ENCODE measurements around the gene OR10T2. TPM values are rescaled to one million over a fixed set of nuclear protein-coding genes. Genes with fewer than 3 reads are reported as not detected.
"Not testable (repeated sequence)": the region's sequence is repeated elsewhere in the genome, so short reads cannot be mapped to it uniquely, and the experiment has no call there.

OR10T2 gene
- polyA plus RNA-seq, 3 donors, result not detected

DNA sequence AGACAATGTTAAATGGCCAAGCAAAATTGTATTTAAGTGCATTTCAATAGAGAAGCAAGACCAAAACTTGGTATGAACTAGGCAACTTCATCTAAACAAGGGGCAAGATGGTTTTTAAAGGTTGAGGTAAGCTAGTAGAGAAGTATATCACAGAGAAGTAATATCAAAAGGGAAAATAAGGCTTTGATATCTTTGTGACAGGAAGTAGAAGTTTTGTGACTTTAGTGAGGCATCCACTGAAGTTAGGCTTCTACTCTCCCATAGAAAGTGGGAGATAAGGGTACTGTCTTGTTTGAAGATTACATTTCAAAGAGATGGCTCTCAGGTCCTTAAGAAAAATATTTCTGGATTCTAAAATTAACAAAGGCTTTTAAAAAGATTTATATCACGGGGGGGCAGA is 8.9 kb downstream of the OR10T2 start:
- TF ChIP-seq, protein P1, sequence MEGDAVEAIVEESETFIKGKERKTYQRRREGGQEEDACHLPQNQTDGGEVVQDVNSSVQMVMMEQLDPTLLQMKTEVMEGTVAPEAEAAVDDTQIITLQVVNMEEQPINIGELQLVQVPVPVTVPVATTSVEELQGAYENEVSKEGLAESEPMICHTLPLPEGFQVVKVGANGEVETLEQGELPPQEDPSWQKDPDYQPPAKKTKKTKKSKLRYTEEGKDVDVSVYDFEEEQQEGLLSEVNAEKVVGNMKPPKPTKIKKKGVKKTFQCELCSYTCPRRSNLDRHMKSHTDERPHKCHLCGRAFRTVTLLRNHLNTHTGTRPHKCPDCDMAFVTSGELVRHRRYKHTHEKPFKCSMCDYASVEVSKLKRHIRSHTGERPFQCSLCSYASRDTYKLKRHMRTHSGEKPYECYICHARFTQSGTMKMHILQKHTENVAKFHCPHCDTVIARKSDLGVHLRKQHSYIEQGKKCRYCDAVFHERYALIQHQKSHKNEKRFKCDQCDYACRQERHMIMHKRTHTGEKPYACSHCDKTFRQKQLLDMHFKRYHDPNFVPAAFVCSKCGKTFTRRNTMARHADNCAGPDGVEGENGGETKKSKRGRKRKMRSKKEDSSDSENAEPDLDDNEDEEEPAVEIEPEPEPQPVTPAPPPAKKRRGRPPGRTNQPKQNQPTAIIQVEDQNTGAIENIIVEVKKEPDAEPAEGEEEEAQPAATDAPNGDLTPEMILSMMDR (IDR thresholded peaks at IDR 0.05), result no peak

DNA sequence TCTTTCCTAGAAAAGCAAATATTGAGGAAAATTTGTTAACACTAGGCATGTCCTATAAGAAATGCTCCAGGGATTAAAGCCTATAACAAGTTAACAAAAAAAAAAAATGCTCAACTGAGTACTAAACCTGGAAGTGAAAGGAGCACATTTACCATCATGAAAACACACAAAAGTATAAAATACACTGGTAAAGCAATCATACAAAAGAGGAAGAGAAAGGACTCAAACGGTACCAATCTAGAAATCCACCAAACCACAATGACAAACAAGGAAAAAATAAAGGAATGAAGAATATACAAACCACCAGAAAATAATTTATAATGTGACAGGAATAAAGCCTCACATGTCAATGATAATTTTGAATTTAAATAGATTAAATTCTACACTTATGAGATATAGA is 24.4 kb downstream of the OR10T2 start:
- intact Hi-C loops (cut with micrococcal nuclease), result no loop called here
- TF ChIP-seq, protein P1 (IDR thresholded peaks at IDR 0.05), result no peak
- Histone ChIP-seq H3K4me1 (ENCODE audit: control insufficient read depth in 1 of 2, insufficient read depth in 2 of 2, low read length in 2 of 2) (peaks cover 7 to 16% of the 10 kb centered on the region in 2 donors), H3K27me3 (ENCODE audit: control insufficient read depth in 2 of 2, insufficient read depth in 2 of 2, low read length in 2 of 2) (no peaks in the 10 kb centered on the region), H3K79me2 (ENCODE audit: insufficient read depth, low read length) (no peaks in the 10 kb centered on the region), H3K9me3 (replicated peaks in 1 of 2; ENCODE audit: control insufficient read depth in 1 of 2, insufficient read depth in 1 of 2, low read length in 2 of 2) (peaks cover 27% of the 10 kb centered on the region in 2 donors), H4K20me1 (ENCODE audit: insufficient read depth, low read length) (no peaks in the 10 kb centered on the region), H3K4me2 (replicated peaks; ENCODE audit: extremely low read depth, low read length, poor library complexity, severe bottlenecking) (no peak overlapping the region), H3K27ac (ENCODE audit: low read depth in 1 of 2, low read length in 2 of 2) (no peak overlapping the region), H3K9ac (ENCODE audit: insufficient read depth, low read length, poor library complexity, severe bottlenecking) (no peak overlapping the region), H3K36me3 (replicated peaks in 1 of 2; ENCODE audit: control insufficient read depth in 1 of 2, insufficient read depth in 2 of 2, low read length in 2 of 2) (no peaks in the 10 kb centered on the region), H3K4me3 (replicated peaks in 1 of 3; ENCODE audit: low read depth in 2 of 3, low read length in 3 of 3) (no peak overlapping the region), H2AFZ (ENCODE audit: insufficient read depth, low read depth, low read length, poor library complexity, severe bottlenecking) (no peak overlapping the region)
- Mint-ChIP-seq H3K36me3 (peaks cover 0 to 4% of the 10 kb centered on the region in 2 donors), H3K27me3 (ENCODE audit: low read depth in 3 of 3) (peaks cover 6 to 8% (median 7%) of the 10 kb centered on the region in 3 donors), H3K9me3 (peaks cover 18 to 40% (median 26%) of the 10 kb centered on the region in 7 donors), H3K4me1 (peaks cover 9% of the 10 kb centered on the region), H3K27ac (no peak overlapping the region), H3K4me3 (no peak overlapping the region)
- peak; percentile 9 to 20 (median 18) for DNase-seq
- WGBS (ENCODE audit: insufficient coverage), result no CpG with 5 or more reads among the region's 1 CpG

More for the DNA sequence above, 8.9 kb downstream of the OR10T2 start:
- Mint-ChIP-seq H3K4me3 (no peak overlapping the region), H3K27ac (no peak overlapping the region), H3K27me3 (ENCODE audit: low read depth in 3 of 3) (peaks cover 0 to 6% (median 0%) of the 10 kb centered on the region in 3 donors), H3K4me1 (peaks cover 6% of the 10 kb centered on the region), H3K36me3 (no peaks in the 10 kb centered on the region), H3K9me3 (peaks cover 0 to 7% (median 3%) of the 10 kb centered on the region in 7 donors)
- Histone ChIP-seq H3K4me3 (replicated peaks in 1 of 3; ENCODE audit: low read depth in 2 of 3, low read length in 3 of 3) (no peak overlapping the region), H3K9me3 (replicated peaks in 1 of 2; ENCODE audit: control insufficient read depth in 1 of 2, insufficient read depth in 1 of 2, low read length in 2 of 2) (no peaks in the 10 kb centered on the region), H3K4me2 (replicated peaks; ENCODE audit: extremely low read depth, low read length, poor library complexity, severe bottlenecking) (no peak overlapping the region), H3K36me3 (replicated peaks in 1 of 2; ENCODE audit: control insufficient read depth in 1 of 2, insufficient read depth in 2 of 2, low read length in 2 of 2) (no peaks in the 10 kb centered on the region), H3K27ac (ENCODE audit: low read depth in 1 of 2, low read length in 2 of 2) (no peak overlapping the region), H3K27me3 (ENCODE audit: control insufficient read depth in 2 of 2, insufficient read depth in 2 of 2, low read length in 2 of 2) (no peaks in the 10 kb centered on the region), H3K9ac (ENCODE audit: insufficient read depth, low read length, poor library complexity, severe bottlenecking) (no peak overlapping the region), H3K79me2 (ENCODE audit: insufficient read depth, low read length) (no peaks in the 10 kb centered on the region), H4K20me1 (ENCODE audit: insufficient read depth, low read length) (no peaks in the 10 kb centered on the region), H3K4me1 (ENCODE audit: control insufficient read depth in 1 of 2, insufficient read depth in 2 of 2, low read length in 2 of 2) (peaks cover 0 to 11% of the 10 kb centered on the region in 2 donors), H2AFZ (ENCODE audit: insufficient read depth, low read depth, low read length, poor library complexity, severe bottlenecking) (no peak overlapping the region)
- WGBS (ENCODE audit: insufficient coverage), result no CpG with 5 or more reads among the region's 1 CpG
- intact Hi-C loops (cut with micrococcal nuclease), result no loop called here
- DNase-seq, result no peak

DNA sequence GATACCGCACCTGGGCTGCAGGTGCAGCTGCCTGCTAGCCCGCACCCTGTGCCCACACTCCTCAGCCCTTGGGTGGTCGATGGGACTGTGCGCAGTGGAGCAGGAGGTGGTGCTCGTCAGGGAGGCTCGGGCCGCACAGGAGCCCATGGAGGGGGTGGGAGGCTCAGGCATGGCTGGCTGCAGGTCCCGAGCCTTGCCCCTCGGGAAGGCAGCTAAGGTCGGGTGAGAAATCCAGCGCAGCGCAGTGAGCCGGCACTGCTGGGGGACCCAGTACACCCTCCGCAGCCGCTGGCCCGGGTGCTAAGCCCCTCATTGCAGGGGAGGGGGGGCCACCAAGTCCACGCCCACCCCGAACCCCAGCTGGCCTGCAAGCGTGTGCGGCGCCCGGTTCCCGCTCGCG is 25.2 kb downstream of the OR10T2 start:
- H3K9ac ChIP-seq (ENCODE audit: insufficient read depth, low read length, poor library complexity, severe bottlenecking); intact Hi-C loops (cut with micrococcal nuclease); H3K79me2 ChIP-seq (ENCODE audit: insufficient read depth, low read length); DNase-seq; H3K4me2 ChIP-seq (replicated peaks; ENCODE audit: extremely low read depth, low read length, poor library complexity, severe bottlenecking); H3K27ac ChIP-seq (ENCODE audit: low read depth in 1 of 2, low read length in 2 of 2); H3K27me3 Mint-ChIP-seq (ENCODE audit: low read depth in 3 of 3); H4K20me1 ChIP-seq (ENCODE audit: insufficient read depth, low read length); H3K36me3 Mint-ChIP-seq; H3K27me3 ChIP-seq (ENCODE audit: control insufficient read depth in 2 of 2, insufficient read depth in 2 of 2, low read length in 2 of 2); H3K4me3 ChIP-seq (replicated peaks in 1 of 3; ENCODE audit: low read depth in 2 of 3, low read length in 3 of 3); H3K27ac Mint-ChIP-seq; H3K4me1 Mint-ChIP-seq; H3K36me3 ChIP-seq (replicated peaks in 1 of 2; ENCODE audit: control insufficient read depth in 1 of 2, insufficient read depth in 2 of 2, low read length in 2 of 2); H2AFZ ChIP-seq (ENCODE audit: insufficient read depth, low read depth, low read length, poor library complexity, severe bottlenecking); H3K4me3 Mint-ChIP-seq: not testable (repeated sequence)
- 97% methylated on average over 16 of the region's 25 CpGs for WGBS (ENCODE audit: insufficient coverage)
- Histone ChIP-seq H3K9me3 (replicated peaks in 1 of 2; ENCODE audit: control insufficient read depth in 1 of 2, insufficient read depth in 1 of 2, low read length in 2 of 2) (peaks cover 27% of the 10 kb centered on the region in 2 donors), H3K4me1 (ENCODE audit: control insufficient read depth in 1 of 2, insufficient read depth in 2 of 2, low read length in 2 of 2) (peaks cover 7 to 16% of the 10 kb centered on the region in 2 donors)
- H3K9me3 Mint-ChIP-seq, result peaks cover 20 to 42% (median 26%) of the 10 kb centered on the region in 7 donors
